Uterus (tissue), 4 donors: Measurements from ENCODE around the gene TJAP1. TPM values are rescaled to one million over a fixed set of nuclear protein-coding genes. Genes with fewer than 3 reads are reported as not detected.

Experiments used
- DNase-seq, 2 donors: peaks; one replicate each; pipeline ENCODE4 v3.0.0-alpha.2; 2019 to 2020
- H3K27ac ChIP-seq, 2 donors: fragments of 200-600 bp; sonication (generic); 1 replicate in 1 of 2; 2 replicates in 1 of 2; pipeline ENCODE4 v1.5.1; 2016 to 2018
- H3K27me3 ChIP-seq, 2 donors: fragments of 200-600 bp; sonication (generic); one replicate each; pipeline ENCODE4 v1.5.1; 2018 to 2019; ENCODE audit warnings: control low read depth in 1 of 2
- H3K36me3 ChIP-seq, 2 donors: fragments of 200-600 bp; sonication (generic); one replicate each; pipeline ENCODE4 v1.5.1; 2019; ENCODE audit warnings: control low read depth in 1 of 2
- H3K4me1 ChIP-seq, 2 donors: fragments of 200-600 bp; sonication (generic); one replicate each; pipeline ENCODE4 v1.5.1; 2018 to 2019; ENCODE audit warnings: control low read depth in 1 of 2
- H3K4me3 ChIP-seq, 2 donors: fragments of 200-600 bp; sonication (generic); 1 replicate in 1 of 2; 2 replicates in 1 of 2; pipeline ENCODE4 v1.5.1; 2018 to 2019; ENCODE audit warnings: mild to moderate bottlenecking in 1 of 2
- H3K9me3 ChIP-seq, 2 donors: fragments of 200-600 bp; sonication (generic); one replicate each; pipeline ENCODE4 v1.5.1; 2019; ENCODE audit warnings: control low read depth in 1 of 2
- POLR2A ChIP-seq, 2 donors: fragments of 450-650 bp; IDR thresholded peaks; one replicate each; pipeline ENCODE4 v1.6.1; 2016; ENCODE audit warnings: antibody characterized with exemption in 2 of 2, mild to moderate bottlenecking in 1 of 2, moderate library complexity in 1 of 2
- intact Hi-C: fragments of 100-400 bp; cut with DNase I; formaldehyde crosslinking; loops from one replicate; pipeline ENCODE4 v1.15.1; 2023; ENCODE audit warnings: low total_unique reads
- microRNA-seq: library from miRNA; unstranded; fragments of <30 nt; microRNA quantifications from one replicate; pipeline ENCODE4, GENCODE V29; 2016; ENCODE audit warnings: borderline microRNAs expressed, borderline replicate concordance
- small RNA-seq: library from RNA; depleted of rRNA; stranded (forward); fragments of <200 nt; gene quantifications from one replicate; pipeline ENCODE3, GENCODE V24; 2016
- total RNA-seq, 4 donors: library from RNA; depleted of rRNA in 3 of 4; stranded (reverse); fragments of >200 nt in 3 of 4; gene quantifications; one replicate each; pipeline versions ENCODE4 v1.1.0 to v1.2.4, GENCODE V29; 2014 to 2023
- TF ChIP-seq, protein P1 (sequence below), 4 experiments: fragments of 200-600 bp in 2 of 4; fragments of 450-650 bp in 2 of 4; sonication (generic) in 2 of 4; IDR thresholded peaks; one replicate each; pipeline ENCODE4 v1.5.1; 2016 to 2019; ENCODE audit warnings: antibody characterized with exemption in 4 of 4, mild to moderate bottlenecking in 2 of 4, moderate library complexity in 1 of 4
- donor health status: DM: yes; HTN: yes; CAD: no.

TJAP1 gene
- total RNA-seq, 4 donors from 2014 or later, result 12.8 to 40.8 (median 21.9) TPM

DNA sequence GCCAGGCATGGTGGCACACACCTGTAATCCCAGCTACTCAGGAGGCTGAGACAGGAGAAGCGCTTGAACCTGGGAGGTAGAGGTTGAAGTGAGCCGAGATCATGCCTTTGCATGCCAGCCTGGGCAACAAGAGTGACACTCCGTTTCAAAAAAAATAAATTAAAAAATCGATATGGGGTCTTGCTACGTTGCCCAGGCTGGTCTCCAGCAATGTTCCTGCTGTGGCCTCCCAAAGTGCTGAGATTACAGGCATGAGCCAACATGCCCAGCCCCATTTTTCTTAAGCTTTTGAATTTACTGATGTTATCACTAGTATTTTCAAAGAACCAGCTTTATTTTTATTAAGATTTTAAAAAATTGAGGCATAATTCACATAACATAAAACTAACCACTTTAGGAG, 63.1 kb downstream of the TJAP1 start:
- no peak for TF ChIP-seq POLR2A (IDR thresholded peaks at IDR 0.05)
- TF ChIP-seq, protein P1, sequence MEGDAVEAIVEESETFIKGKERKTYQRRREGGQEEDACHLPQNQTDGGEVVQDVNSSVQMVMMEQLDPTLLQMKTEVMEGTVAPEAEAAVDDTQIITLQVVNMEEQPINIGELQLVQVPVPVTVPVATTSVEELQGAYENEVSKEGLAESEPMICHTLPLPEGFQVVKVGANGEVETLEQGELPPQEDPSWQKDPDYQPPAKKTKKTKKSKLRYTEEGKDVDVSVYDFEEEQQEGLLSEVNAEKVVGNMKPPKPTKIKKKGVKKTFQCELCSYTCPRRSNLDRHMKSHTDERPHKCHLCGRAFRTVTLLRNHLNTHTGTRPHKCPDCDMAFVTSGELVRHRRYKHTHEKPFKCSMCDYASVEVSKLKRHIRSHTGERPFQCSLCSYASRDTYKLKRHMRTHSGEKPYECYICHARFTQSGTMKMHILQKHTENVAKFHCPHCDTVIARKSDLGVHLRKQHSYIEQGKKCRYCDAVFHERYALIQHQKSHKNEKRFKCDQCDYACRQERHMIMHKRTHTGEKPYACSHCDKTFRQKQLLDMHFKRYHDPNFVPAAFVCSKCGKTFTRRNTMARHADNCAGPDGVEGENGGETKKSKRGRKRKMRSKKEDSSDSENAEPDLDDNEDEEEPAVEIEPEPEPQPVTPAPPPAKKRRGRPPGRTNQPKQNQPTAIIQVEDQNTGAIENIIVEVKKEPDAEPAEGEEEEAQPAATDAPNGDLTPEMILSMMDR (IDR thresholded peaks at IDR 0.05), result no peak
- no peaks in the 10 kb centered on the region for H3K36me3 ChIP-seq
- no peaks in the 10 kb centered on the region for H3K27me3 ChIP-seq
- H3K27ac ChIP-seq, result no peak overlapping the region
- H3K9me3 ChIP-seq, result no peaks in the 10 kb centered on the region
- H3K4me1 ChIP-seq, result no peaks in the 10 kb centered on the region
- intact Hi-C loops, result no loop called here
- no peak overlapping the region for H3K4me3 ChIP-seq
- DNase-seq, result no peak

DNA sequence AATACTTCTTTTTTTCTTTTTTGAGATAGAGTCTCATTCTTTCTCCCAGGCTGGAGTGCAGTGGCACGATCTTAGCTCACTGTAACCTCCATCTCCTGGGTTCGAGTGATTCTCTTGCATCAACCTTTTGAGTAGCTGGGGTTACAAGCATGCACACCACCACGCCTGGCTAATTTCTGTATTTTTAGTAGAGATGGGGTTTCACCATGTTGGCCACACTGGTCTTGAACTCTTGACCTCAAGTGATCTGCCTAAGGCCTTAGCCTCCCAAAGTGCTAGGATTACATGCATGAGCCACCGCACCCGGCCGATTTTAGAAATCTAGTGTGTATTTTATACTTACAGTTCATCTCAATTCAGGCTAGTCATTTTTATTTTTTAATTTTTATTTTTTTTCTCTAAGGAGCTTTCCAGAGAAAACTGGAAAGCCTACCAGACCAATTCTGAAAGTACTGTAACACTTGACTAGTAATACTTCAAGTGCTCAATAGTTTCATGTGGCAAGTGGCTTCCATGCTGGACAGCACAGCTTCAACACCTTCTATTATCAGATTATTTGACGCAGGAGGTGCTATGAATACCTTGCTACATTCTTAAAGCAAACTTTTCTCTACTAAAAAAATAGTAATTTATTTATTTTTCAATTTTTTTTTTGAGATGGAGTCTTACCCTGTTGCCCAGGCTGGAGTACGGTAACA, 64.6 kb downstream of the TJAP1 start:
- Histone ChIP-seq H3K4me3 (no peak overlapping the region), H3K27me3 (no peaks in the 10 kb centered on the region), H3K9me3 (no peaks in the 10 kb centered on the region), H3K27ac (no peak overlapping the region), H3K4me1 (no peaks in the 10 kb centered on the region), H3K36me3 (no peaks in the 10 kb centered on the region)
- TF ChIP-seq POLR2A (IDR thresholded peaks at IDR 0.05), result no peak
- TF ChIP-seq, protein P1 (IDR thresholded peaks at IDR 0.05), result no peak
- no peak for DNase-seq
- intact Hi-C loops, result no loop called here

DNA sequence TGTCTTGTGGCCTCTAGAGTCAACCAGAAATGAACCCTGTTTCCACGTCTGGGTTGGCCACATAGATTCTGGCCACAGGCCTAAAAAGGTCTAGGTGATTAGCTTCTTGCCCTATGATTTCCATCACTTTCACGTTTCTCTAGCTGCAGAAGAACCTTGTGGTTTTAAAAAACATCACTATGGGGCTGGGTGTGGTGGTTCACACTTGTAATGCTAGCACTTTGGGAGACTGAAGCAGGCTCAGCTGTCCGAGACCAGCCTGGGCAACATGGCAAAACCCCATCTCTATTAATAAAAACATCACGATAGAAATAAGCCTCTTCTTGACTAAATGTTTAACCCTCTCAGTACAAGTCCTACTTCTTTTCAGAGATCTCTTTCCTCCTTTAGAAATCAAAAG, 67.1 kb downstream of the TJAP1 start:
- intact Hi-C loops, result no loop called here
- no peaks in the 10 kb centered on the region for H3K36me3 ChIP-seq
- no peak for DNase-seq
- H3K9me3 ChIP-seq, result no peaks in the 10 kb centered on the region
- no peak overlapping the region for H3K4me3 ChIP-seq
- TF ChIP-seq, protein P1 (IDR thresholded peaks at IDR 0.05), result no peak
- TF ChIP-seq POLR2A (IDR thresholded peaks at IDR 0.05), result no peak
- H3K4me1 ChIP-seq, result no peaks in the 10 kb centered on the region
- no peak overlapping the region for H3K27ac ChIP-seq
- no peaks in the 10 kb centered on the region for H3K27me3 ChIP-seq

DNA sequence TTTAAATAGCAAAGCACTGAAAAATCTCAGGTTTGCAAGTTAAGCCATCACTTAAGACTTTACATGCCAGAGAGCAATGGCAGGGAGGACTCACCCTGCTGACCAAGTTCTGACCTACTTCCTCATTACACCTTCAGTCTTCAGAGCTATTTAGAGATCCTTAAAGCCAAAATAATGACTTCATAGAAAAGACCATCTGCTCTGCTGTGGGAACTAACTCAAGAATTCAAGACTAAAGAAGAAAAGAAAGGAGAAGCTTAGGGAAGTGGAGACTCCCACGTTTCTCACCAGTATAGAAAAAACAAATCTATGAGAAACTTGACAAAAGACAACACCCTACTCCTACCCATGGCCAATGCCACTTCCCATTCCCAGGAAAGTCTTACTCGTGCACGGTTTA, 69.9 kb downstream of the TJAP1 start:
- no peak for DNase-seq
- Histone ChIP-seq H3K9me3 (no peaks in the 10 kb centered on the region), H3K36me3 (no peaks in the 10 kb centered on the region), H3K4me1 (no peaks in the 10 kb centered on the region), H3K27me3 (no peaks in the 10 kb centered on the region), H3K4me3 (no peak overlapping the region), H3K27ac (no peak overlapping the region)
- intact Hi-C loops, result no loop called here
- TF ChIP-seq, protein P1 (IDR thresholded peaks at IDR 0.05), result no peak
- no peak for TF ChIP-seq POLR2A (IDR thresholded peaks at IDR 0.05)

Small RNA genes within 50 kb of the gene (microRNA-seq; reads per million reads assigned to microRNA genes)
- not detected for gene MIR6780B

Small RNA genes within 50 kb of the gene (small RNA-seq; reads per million reads assigned to genes)
- gene MIR6780B, result not detected
- not detected for gene RF00426
- not detected for gene RNU6-1113P

Other genes starting within 250 kb of the TJAP1 start
- 10 to 100 TPM; 23.4 to 68.4 (median 33.2) TPM for gene DNPH1, start 248.1 kb upstream of the TJAP1 start, total RNA-seq
- under 1 TPM in 2 of 4 donors, not detected in 2; 0.06 to 0.14 TPM for gene TTBK1, start 234.1 kb upstream of the TJAP1 start, total RNA-seq
- gene SLC22A7, start 179.3 kb upstream of the TJAP1 start, total RNA-seq, result not detected
- 1 to 10 TPM in 2 of 4 donors, not detected in 2; 1.5 to 2.7 TPM for gene CRIP3, start 168.7 kb upstream of the TJAP1 start, total RNA-seq
- gene ZNF318, start 107.9 kb upstream of the TJAP1 start, total RNA-seq, result 10 to 100 TPM in 3 of 4 donors, 1 to 10 TPM in 1; 3.8 to 38.0 (median 24.0) TPM
- 10 to 100 TPM in 2 of 4 donors, 1 to 10 TPM in 1, under 1 TPM in 1; 0.59 to 35.5 (median 10.7) TPM for gene ABCC10, start 50.0 kb upstream of the TJAP1 start, total RNA-seq
- 1 to 10 TPM in 2 of 4 donors, not detected in 2; 1.9 to 3.3 TPM for gene DLK2, start 22.0 kb upstream of the TJAP1 start, total RNA-seq
- gene LRRC73, start 32.8 kb downstream of the TJAP1 start, total RNA-seq, result 1 to 10 TPM in 2 of 4 donors, not detected in 2; 1.2 to 1.5 TPM
- gene YIPF3, start 39.4 kb downstream of the TJAP1 start, total RNA-seq, result 100 to 1,000 TPM in 2 of 4 donors, 10 to 100 TPM in 2; 26.5 to 212 (median 92.7) TPM
- gene POLR1C, start 39.5 kb downstream of the TJAP1 start, total RNA-seq, result 10 to 100 TPM; 15.9 to 39.5 (median 26.0) TPM
- 10 to 100 TPM; 29.2 to 62.9 (median 40.8) TPM for gene XPO5, start 98.5 kb downstream of the TJAP1 start, total RNA-seq
- 10 to 100 TPM in 1 of 4 donors, 1 to 10 TPM in 3; 5.4 to 35.1 (median 8.8) TPM for gene POLH, start 98.6 kb downstream of the TJAP1 start, total RNA-seq
- 10 to 100 TPM; 17.9 to 67.6 (median 40.2) TPM for gene GTPBP2, start 151.7 kb downstream of the TJAP1 start, total RNA-seq
- gene MAD2L1BP, start 158.3 kb downstream of the TJAP1 start, total RNA-seq, result 10 to 100 TPM; 12.3 to 44.3 (median 17.7) TPM
- gene RSPH9, start 167.5 kb downstream of the TJAP1 start, total RNA-seq, result 1 to 10 TPM in 2 of 4 donors, not detected in 2; 1.9 to 2.0 TPM
- 10 to 100 TPM; 23.1 to 87.4 (median 36.4) TPM for gene MRPS18A, start 210.2 kb downstream of the TJAP1 start, total RNA-seq